Measurements from ENCODE around the gene TRIM2. TPM values are rescaled to one million over a fixed set of nuclear protein-coding genes. Genes with fewer than 3 reads are reported as not detected.

Gene TRIM2
- total and polyA plus RNA-seq, 11 donors: 5.5 to 30.5 (median 18.5) TPM

DNA sequence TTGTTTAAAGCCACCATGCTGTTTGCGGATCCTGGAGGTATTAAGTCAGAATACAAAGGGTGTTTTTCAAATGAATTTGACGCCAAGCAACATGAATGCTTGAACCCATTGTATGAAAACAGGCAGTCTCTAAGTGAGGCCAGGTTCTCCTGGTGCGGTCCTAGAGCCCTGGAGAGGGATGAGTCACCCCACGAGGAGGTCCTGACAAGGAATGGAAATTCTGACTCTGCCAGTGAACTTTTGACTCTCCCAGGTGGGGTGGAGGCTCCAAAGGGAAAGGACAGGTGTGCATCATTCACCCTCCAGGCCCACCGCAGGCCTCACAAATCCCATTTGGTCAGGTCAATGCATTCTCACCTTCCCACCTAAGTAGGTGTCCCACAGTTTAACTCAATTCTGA, 1.5 kb downstream of the TRIM2 start:
- peaks cover 0 to 16% (median 5%) of the 10 kb centered on the region in 12 donors for H3K4me1 ChIP-seq
- ATAC-seq (no peak), DNase-seq (no peak)
- no peaks in the 10 kb centered on the region for H3K36me3 ChIP-seq
- no peaks in the 10 kb centered on the region for H3K9me3 ChIP-seq
- intact Hi-C loops (cut with DNase I): loop anchor here (2.0 to 10.0 kb wide), 7 partner anchors 48 to 115 kb away; no protein-coding TSS in a partner anchor
- no peaks in the 10 kb centered on the region for H3K27me3 ChIP-seq
- TF ChIP-seq, protein P1, sequence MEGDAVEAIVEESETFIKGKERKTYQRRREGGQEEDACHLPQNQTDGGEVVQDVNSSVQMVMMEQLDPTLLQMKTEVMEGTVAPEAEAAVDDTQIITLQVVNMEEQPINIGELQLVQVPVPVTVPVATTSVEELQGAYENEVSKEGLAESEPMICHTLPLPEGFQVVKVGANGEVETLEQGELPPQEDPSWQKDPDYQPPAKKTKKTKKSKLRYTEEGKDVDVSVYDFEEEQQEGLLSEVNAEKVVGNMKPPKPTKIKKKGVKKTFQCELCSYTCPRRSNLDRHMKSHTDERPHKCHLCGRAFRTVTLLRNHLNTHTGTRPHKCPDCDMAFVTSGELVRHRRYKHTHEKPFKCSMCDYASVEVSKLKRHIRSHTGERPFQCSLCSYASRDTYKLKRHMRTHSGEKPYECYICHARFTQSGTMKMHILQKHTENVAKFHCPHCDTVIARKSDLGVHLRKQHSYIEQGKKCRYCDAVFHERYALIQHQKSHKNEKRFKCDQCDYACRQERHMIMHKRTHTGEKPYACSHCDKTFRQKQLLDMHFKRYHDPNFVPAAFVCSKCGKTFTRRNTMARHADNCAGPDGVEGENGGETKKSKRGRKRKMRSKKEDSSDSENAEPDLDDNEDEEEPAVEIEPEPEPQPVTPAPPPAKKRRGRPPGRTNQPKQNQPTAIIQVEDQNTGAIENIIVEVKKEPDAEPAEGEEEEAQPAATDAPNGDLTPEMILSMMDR (IDR thresholded peaks at IDR 0.05): no peak
- TF ChIP-seq POLR2A (IDR thresholded peaks at IDR 0.05): no peak
- H3K4me3 ChIP-seq: no peak overlapping the region
- 75 to 89% (median 82%) methylated on average over 5 of the region's 5 CpGs for WGBS, 4 donors
- H3K27ac ChIP-seq: no peak overlapping the region

DNA sequence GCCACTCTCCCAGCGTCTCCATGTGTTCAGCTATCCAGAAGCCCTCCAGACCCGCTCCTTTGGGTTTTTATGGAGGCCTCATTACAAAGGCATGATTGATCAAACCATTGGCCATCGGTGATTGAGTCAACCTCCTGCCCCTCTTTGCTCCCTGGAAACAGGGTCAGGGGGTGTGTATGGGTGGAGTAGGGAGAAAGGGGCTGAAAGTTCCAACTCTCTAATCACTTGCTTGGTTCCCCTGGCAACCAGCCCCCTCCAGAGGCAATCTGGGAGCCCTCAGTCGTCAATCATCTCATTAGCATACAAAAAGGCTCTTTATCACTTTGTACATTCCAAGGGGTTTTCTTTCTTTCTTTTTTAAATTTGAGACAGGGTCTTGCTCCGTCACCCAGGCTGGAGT, 2.3 kb downstream of the TRIM2 start:
- Histone ChIP-seq H3K36me3 (no peaks in the 10 kb centered on the region), H3K4me3 (no peak overlapping the region), H3K27me3 (no peaks in the 10 kb centered on the region), H3K4me1 (peaks cover 0 to 23% (median 10%) of the 10 kb centered on the region in 12 donors), H3K27ac (no peak overlapping the region), H3K9me3 (no peaks in the 10 kb centered on the region)
- ATAC-seq: no peak
- no peak for DNase-seq
- 72 to 90% (median 77%) methylated on average over 5 of the region's 5 CpGs for WGBS, 4 donors
- no peak for TF ChIP-seq POLR2A (IDR thresholded peaks at IDR 0.05)
- TF ChIP-seq, protein P1 (IDR thresholded peaks at IDR 0.05): no peak
- intact Hi-C loops (cut with DNase I): loop anchor here (2.0 to 10.0 kb wide), 7 partner anchors 49 to 114 kb away; no protein-coding TSS in a partner anchor

DNA sequence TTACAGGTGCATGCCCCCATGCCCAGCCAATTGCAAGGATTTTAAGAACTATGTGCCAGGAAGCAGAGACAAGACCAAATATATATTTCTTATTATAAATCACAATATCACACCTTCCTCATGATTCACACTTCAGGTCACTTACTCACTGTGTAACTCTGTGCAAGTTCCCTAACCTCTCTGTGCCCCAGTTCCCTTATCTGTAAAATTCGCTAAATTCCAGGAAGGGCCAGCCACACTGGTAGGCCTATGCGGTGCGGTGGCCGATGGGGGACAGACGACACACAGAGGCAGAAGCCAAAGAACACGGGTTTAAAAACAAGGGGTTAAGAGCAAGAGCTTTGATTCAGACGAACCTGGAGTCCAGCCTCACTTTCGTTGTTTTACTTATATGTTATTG, 2.8 kb downstream of the TRIM2 start:
- no peak overlapping the region for H3K4me3 ChIP-seq
- intact Hi-C loops (cut with DNase I): loop anchor here (2.0 to 10.0 kb wide), 7 partner anchors 50 to 114 kb away; no protein-coding TSS in a partner anchor
- TF ChIP-seq, protein P1 (IDR thresholded peaks at IDR 0.05): no peak
- no peak for TF ChIP-seq POLR2A (IDR thresholded peaks at IDR 0.05)
- H3K27ac ChIP-seq: no peak overlapping the region
- WGBS, 4 donors: 54 to 64% (median 57%) methylated on average over 8 of the region's 8 CpGs
- peaks cover 0 to 3% (median 0%) of the 10 kb centered on the region in 12 donors for H3K9me3 ChIP-seq
- no peaks in the 10 kb centered on the region for H3K27me3 ChIP-seq
- no peak for ATAC-seq
- H3K36me3 ChIP-seq: no peaks in the 10 kb centered on the region
- H3K4me1 ChIP-seq: peaks cover 0 to 28% (median 10%) of the 10 kb centered on the region in 12 donors
- DNase-seq: no peak

DNA sequence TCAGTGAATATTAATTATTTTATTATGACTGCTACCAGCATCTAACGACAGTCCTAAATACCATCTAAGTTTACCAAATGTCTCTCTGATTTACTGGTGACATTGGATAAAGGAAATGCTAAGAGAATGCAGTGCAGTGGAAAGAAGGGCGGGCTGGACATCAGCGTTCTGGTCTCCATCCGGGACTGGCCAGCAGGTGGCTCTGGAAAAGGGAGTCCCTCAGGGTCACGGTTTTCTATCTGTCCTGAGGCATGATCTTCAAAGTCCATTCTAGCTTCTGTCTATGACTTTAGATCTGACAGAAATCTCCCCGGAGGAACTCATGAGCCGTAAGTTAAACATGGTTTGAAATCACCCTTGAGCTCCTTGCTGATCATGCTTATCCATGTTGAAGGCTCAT, 3.3 kb downstream of the TRIM2 start:
- ATAC-seq (peak in 3 of 4 donors; percentile 55 to 68 (median 61)), DNase-seq (peak; percentile 37 to 69 (median 49))
- H3K27me3 ChIP-seq: no peaks in the 10 kb centered on the region
- peaks cover 0 to 33% (median 10%) of the 10 kb centered on the region in 12 donors for H3K4me1 ChIP-seq
- 24 to 31% (median 27%) methylated on average over 7 of the region's 7 CpGs for WGBS, 4 donors
- TF ChIP-seq, protein P1 (IDR thresholded peaks at IDR 0.05): peak; percentile 21 to 70 (median 58)
- no peak for TF ChIP-seq POLR2A (IDR thresholded peaks at IDR 0.05)
- no peaks in the 10 kb centered on the region for H3K36me3 ChIP-seq
- no peak overlapping the region for H3K4me3 ChIP-seq
- H3K9me3 ChIP-seq: peaks cover 0 to 4% (median 0%) of the 10 kb centered on the region in 12 donors
- H3K27ac ChIP-seq: no peak overlapping the region
- intact Hi-C loops (cut with DNase I): loop anchor here (2.0 to 10.0 kb wide), 7 partner anchors 50 to 113 kb away; no protein-coding TSS in a partner anchor

Measured in heart left ventricle (tissue), 16 donors.